Endothelial cell of umbilical vein (primary cell): Measurements from ENCODE around the gene MCCC1. TPM values are rescaled to one million over a fixed set of nuclear protein-coding genes. Genes with fewer than 3 reads are reported as not detected.

Experiments
- BruUV-seq: library from RNA; stranded (reverse); fragments of 400-500 nt; replicated peaks from 2 replicates; lab custom pipeline; 2021; lab: Mats Ljungman, UMichigan
- CTCF ChIA-PET: fragments of 300-600, 350-600 bp; sonication (Branson Sonifier 250); formaldehyde crosslinking; loops from one replicate; lab custom pipeline; 2021; ENCODE audit warnings: antibody characterized with exemption, inconsistent platforms; lab: Charles Lee
- POLR2A ChIA-PET: fragments of 300-600, 350-600 bp; sonication (Branson Sonifier 250); formaldehyde crosslinking; loops from one replicate; lab custom pipeline; 2021; ENCODE audit warnings: antibody characterized with exemption, inconsistent platforms; lab: Charles Lee
- DNase-seq: peaks from one replicate; pipeline ENCODE4 v3.0.0-alpha.2; 2011; ENCODE audit warnings: low read depth, low spot score
- FAIRE-seq: peaks from 2 replicates; lab custom pipeline; 2011; peaks lifted over from hg19 to GRCh38; lab: Jason Lieb, UNC
- H2AFZ ChIP-seq: 2 replicates; pipeline ENCODE4 v1.6.0; 2012; ENCODE audit warnings: low read depth, low read length, control low read depth, inconsistent platforms
- H3K27ac ChIP-seq: 2 replicates; pipeline ENCODE4 v1.5.1; 2011; ENCODE audit warnings: low read depth, mild to moderate bottlenecking, control low read depth, low read length, moderate library complexity; ENCODE audit not compliant: insufficient read depth
- H3K27me3 ChIP-seq, 2 experiments: 2 replicates each; pipeline versions ENCODE4 v1.6.0 to v1.6.1; 2011; ENCODE audit warnings: low read length in 2 of 2, mixed read lengths in 1 of 2; ENCODE audit not compliant: control insufficient read depth in 2 of 2, insufficient read depth in 2 of 2
- H3K36me3 ChIP-seq, 2 experiments: 2 replicates in 1 of 2; 3 replicates in 1 of 2; pipeline ENCODE4 v1.5.1; 2011; ENCODE audit warnings: low read length in 2 of 2, mild to moderate bottlenecking in 1 of 2, moderate library complexity in 1 of 2; ENCODE audit not compliant: control insufficient read depth in 2 of 2, insufficient read depth in 2 of 2; ENCODE audit errors: extremely low read depth in 1 of 2
- H3K4me1 ChIP-seq: 3 replicates; pipeline ENCODE4 v1.5.1; 2011; ENCODE audit warnings: mild to moderate bottlenecking, low read length; ENCODE audit not compliant: control insufficient read depth, insufficient read depth; ENCODE audit errors: extremely low read depth
- H3K4me2 ChIP-seq: 2 replicates; pipeline ENCODE4 v1.6.1; 2011; ENCODE audit warnings: low read length, control low read depth, mixed read lengths; ENCODE audit not compliant: insufficient read depth
- H3K4me3 ChIP-seq, 3 experiments: fragments of 200-600 bp in 1 of 3; sonication (generic), shearing (Covaris generic) in 1 of 3; replicated peaks in 1 of 3; 2 replicates each; pipeline ENCODE4 v1.5.1; 2011 to 2016; ENCODE audit warnings: control low read depth in 3 of 3, low read length in 3 of 3, mild to moderate bottlenecking in 2 of 3, inconsistent platforms in 1 of 3, low read depth in 1 of 3, moderate library complexity in 1 of 3; ENCODE audit not compliant: insufficient read depth in 1 of 3
- H3K79me2 ChIP-seq: 2 replicates; pipeline ENCODE4 v1.6.0; 2012; ENCODE audit warnings: low read length, inconsistent platforms; ENCODE audit not compliant: control insufficient read depth, insufficient read depth
- H3K9ac ChIP-seq: replicated peaks from 2 replicates; pipeline ENCODE3; 2011; ENCODE audit warnings: low read length, control low read depth; ENCODE audit not compliant: insufficient read depth; ENCODE audit errors: extremely low read depth
- H3K9me1 ChIP-seq: replicated peaks from 3 replicates; pipeline ENCODE4 v1.6.0; 2011; ENCODE audit warnings: mild to moderate bottlenecking, low read length; ENCODE audit not compliant: control insufficient read depth, insufficient read depth; ENCODE audit errors: extremely low read depth
- H3K9me3 ChIP-seq: replicated peaks from 2 replicates; pipeline ENCODE4 v1.5.1; 2012; ENCODE audit warnings: low read length, inconsistent platforms; ENCODE audit not compliant: control insufficient read depth, insufficient read depth
- H4K20me1 ChIP-seq: replicated peaks from 2 replicates; pipeline ENCODE3; 2011; ENCODE audit warnings: mild to moderate bottlenecking, low read length; ENCODE audit not compliant: control insufficient read depth, insufficient read depth; ENCODE audit errors: extremely low read depth
- CTCF ChIP-seq, 2 donors: IDR thresholded peaks; 1 replicate in 1 of 2; 2 replicates in 1 of 2; pipeline ENCODE4 v1.5.1; 2011; ENCODE audit warnings: low read length in 2 of 2, mild to moderate bottlenecking in 2 of 2, moderate library complexity in 2 of 2, control low read depth in 1 of 2, inconsistent platforms in 1 of 2, low read depth in 1 of 2; ENCODE audit not compliant: insufficient read depth in 1 of 2; ENCODE audit errors: extremely low read depth in 1 of 2
- EZH2 ChIP-seq: IDR thresholded peaks from 2 replicates; pipeline ENCODE4 v1.6.1; 2012; ENCODE audit warnings: borderline replicate concordance, low read depth, mild to moderate bottlenecking, moderate library complexity, low read length, inconsistent platforms; ENCODE audit not compliant: severe bottlenecking
- FOS ChIP-seq: IDR thresholded peaks from 2 replicates; pipeline ENCODE4 v1.6.1; 2011; ENCODE audit warnings: mild to moderate bottlenecking, low read length, moderate library complexity, borderline replicate concordance; ENCODE audit not compliant: insufficient read depth
- GATA2 ChIP-seq: IDR thresholded peaks from 2 replicates; pipeline ENCODE4 v1.7.0; 2011; ENCODE audit warnings: low read depth, mild to moderate bottlenecking, moderate library complexity, mixed read lengths, low read length; ENCODE audit not compliant: insufficient read length, insufficient read depth
- JUN ChIP-seq: IDR thresholded peaks from 2 replicates; pipeline ENCODE4 v1.6.1; 2011; ENCODE audit warnings: borderline replicate concordance, low read depth; ENCODE audit not compliant: insufficient read length, insufficient read depth
- MYC ChIP-seq: IDR thresholded peaks from one replicate; pipeline ENCODE4 v1.6.1; 2011; ENCODE audit warnings: mild to moderate bottlenecking, low read depth, low read length
- POLR2A ChIP-seq: IDR thresholded peaks from 2 replicates; pipeline ENCODE4 v1.6.1; 2012; ENCODE audit warnings: low read depth, mild to moderate bottlenecking, control low read depth, low read length
- POLR2AphosphoS5 ChIP-seq: IDR thresholded peaks from 2 replicates; pipeline ENCODE4 v1.6.1; 2012; ENCODE audit warnings: low read depth, mild to moderate bottlenecking, control low read depth, low read length, moderate library complexity; ENCODE audit not compliant: insufficient read depth
- dilution Hi-C: fragments of 300-500 bp; cut with MboI; formaldehyde crosslinking; loops from one replicate; pipeline ENCODE4 v1.15.0; 2019; ENCODE audit warnings: low sequenced_read_pairs; ENCODE audit not compliant: extremely low pct_ligation_motif_present
- intact Hi-C: fragments of 100-400 bp; cut with micrococcal nuclease; formaldehyde crosslinking; loops from one replicate; pipeline ENCODE4 v1.10.0; 2022
- polyA plus RNA-seq, 4 experiments: library from polyadenylated mRNA; depleted of rRNA in 3 of 4; stranded (reverse) in 3 of 4; unstranded in 1 of 4; fragments of >200 nt; gene quantifications; 2 replicates each; pipeline versions ENCODE4 v1.2.1 to v1.2.3, GENCODE V29; 2011 to 2012; ENCODE audit warnings: missing spikeins in 1 of 4
- total RNA-seq: library from RNA; stranded (reverse); gene quantifications from 2 replicates; pipeline ENCODE4 v1.2.3, GENCODE V29; 2021
- TF ChIP-seq, protein P1 (sequence below): IDR thresholded peaks from 2 replicates; pipeline ENCODE4 v1.6.1; 2011; ENCODE audit not compliant: insufficient read depth, insufficient read length

The MCCC1 gene
- total and polyA plus RNA-seq, 2 donors (not counting 3 experiments of a cell fraction or from before 2014, with no cell fraction given), result 9.2 to 19.7 TPM

DNA sequence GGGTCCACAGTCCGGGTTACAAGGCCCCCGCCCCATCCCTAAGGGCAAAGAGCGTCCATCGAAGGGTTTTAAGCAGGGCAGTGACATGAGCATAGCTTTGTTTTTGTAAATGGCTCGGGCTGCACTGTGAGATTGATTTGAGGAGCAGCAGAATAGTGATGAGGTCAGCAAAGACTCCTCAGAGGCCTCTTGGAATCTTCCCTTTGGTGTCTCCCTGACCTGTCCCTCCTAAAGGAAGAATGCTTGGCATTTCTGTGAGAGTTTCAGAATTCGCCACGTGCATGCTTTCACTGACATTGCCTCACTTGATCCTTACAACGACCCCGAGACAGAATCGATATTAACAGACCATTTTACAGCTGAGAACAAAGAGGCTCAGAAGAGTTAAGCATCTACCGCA, 42.9 kb upstream of the MCCC1 start:
- BruUV-seq, result no TSS peak
- no peak overlapping the region for H3K27ac ChIP-seq
- H3K27me3 ChIP-seq, result peaks cover 0 to 5% of the 10 kb centered on the region in 2 experiments
- dilution Hi-C loops (no loop called here), intact Hi-C loops (no loop called here)
- CTCF ChIA-PET, result interaction anchor here (1.1 to 2.5 kb wide), 3 partner anchors 37 to 240 kb away, joined by 4 to 7 read pairs (median 4); no protein-coding TSS in a partner anchor
- no peak for FAIRE-seq
- H3K9me1 ChIP-seq, result no peaks in the 10 kb centered on the region
- H4K20me1 ChIP-seq, result no peaks in the 10 kb centered on the region
- no peak overlapping the region for H3K9ac ChIP-seq
- POLR2A ChIA-PET, result no interaction called here
- DNase-seq, result no peak
- no peaks in the 10 kb centered on the region for H3K9me3 ChIP-seq
- H3K79me2 ChIP-seq, result no peaks in the 10 kb centered on the region
- no peaks in the 10 kb centered on the region for H3K4me1 ChIP-seq
- H2AFZ ChIP-seq, result no peak overlapping the region
- H3K36me3 ChIP-seq, result no peaks in the 10 kb centered on the region
- H3K4me2 ChIP-seq, result no peak overlapping the region
- H3K4me3 ChIP-seq, result no peak overlapping the region
- TF ChIP-seq JUN (no peak), POLR2A (no peak), FOS (no peak), POLR2AphosphoS5 (no peak), GATA2 (no peak), MYC (no peak), CTCF (IDR thresholded peaks at IDR 0.05; ENCODE audit: extremely low read depth in 1 of 2, insufficient read depth in 1 of 2, low read depth in 1 of 2, low read length in 2 of 2) (no peak), EZH2 (no peak)
- TF ChIP-seq, protein P1, sequence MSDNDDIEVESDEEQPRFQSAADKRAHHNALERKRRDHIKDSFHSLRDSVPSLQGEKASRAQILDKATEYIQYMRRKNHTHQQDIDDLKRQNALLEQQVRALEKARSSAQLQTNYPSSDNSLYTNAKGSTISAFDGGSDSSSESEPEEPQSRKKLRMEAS, result no peak
